ENCODE measurements around the gene NTN5.

The NTN5 gene

DNA sequence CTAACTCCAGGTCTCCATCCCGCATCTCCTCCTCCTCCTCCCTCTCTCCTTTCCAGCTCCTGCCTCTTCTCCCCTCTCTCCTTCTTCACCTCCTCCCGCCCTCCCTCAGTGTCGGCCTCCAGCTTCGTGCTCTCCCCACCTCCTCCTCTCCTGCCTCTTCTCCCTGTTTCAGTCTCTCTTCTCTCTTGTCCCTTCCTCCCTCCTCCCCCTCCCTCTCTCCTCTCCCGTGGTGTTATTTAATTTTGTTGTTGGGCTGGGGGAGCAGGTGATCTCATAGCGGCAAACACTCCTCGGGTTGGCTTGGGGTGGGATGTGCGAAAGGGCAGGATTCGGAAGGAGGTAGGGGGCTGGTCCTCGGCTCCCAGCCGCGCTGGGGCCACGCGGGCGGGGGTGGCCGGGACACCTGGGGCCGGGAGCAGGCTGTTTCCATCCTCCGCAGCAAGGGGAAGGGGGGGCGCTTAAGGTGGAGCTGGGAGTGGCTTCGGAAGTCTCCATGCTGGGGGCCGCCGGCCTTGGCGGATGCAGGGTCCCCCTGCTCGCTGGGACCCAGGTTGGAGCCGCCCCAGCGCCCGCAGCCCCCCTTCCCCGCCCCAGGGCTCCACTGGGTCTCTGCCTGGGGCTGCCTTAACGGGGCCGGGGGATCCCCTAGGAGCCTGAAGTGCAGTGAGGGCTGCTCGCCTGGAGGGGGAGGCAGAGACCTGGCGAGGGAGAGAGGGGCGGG, 26.7 kb downstream of the NTN5 start, which contains the start of gene CA11:
Gene CA11, minus strand, starts transcription at position 187 of the 721 bp plus-strand sequence. CDS start 555 bp downstream, outside the sequence.
- DNase-seq (ENCODE audit: insufficient read length, low spot score) (peak; percentile 86), FAIRE-seq (peak; percentile 47)

DNA sequence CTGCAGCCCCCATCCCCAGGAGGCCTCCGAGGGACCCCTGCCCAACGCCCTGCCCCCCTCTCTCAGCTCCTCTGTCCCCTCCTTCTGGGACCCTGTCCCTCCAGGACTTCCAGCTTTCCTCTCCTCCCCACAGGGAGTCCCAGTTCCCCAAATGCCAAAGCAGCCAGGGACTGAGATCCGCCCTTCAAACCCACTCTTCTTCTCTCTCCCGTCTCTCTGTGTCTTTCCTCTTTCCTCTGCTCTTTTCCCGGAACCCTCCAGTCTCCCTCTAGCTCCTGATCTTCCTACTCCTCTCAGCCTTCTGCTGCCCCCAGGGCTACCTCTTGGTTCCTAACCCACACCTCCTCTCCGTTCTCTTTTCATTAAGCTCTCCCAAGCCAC, 27.2 kb downstream of the NTN5 start:
- DNase-seq (ENCODE audit: insufficient read length, low spot score) (no peak), FAIRE-seq (no peak)

DNA sequence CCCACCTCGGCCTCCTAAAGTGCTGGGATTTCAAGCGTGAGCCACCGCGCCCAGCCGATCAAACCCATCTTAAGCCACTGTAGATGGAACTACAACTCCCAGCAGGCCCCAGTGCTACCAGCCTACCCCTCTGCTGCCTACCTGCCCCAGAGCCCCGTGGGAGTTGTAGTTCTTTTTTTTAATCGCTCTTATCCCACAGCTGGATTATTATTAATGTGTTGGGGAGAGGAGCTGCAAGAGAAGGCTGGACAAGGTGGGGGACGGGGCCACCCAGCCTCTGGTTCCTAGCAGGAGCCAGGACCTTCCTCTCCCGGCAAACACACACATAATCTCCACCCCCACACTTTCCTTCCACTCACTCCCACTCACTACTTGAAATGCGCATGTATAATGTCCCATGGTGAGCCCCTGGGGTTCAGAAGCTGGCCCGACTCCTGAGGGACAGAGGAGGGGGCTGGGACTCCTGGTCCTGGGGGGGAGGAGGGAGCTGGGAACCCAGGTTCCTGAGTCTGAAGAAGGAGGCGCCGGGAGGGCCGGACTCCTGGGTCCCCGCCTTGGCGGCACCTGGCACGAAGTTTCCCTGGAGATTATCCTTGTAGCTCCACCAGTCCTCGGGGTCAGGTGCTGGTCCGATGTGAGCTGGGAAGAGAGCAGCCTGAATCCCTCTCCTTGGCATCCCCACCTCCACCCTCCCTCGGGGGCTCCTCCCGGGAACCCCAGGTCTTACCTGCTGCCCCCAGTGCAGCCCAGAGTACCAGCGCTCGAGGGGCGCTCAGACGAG, 27.8 kb downstream of the NTN5 start:
- DNase-seq (ENCODE audit: insufficient read length, low spot score), result no peak
- peak; percentile 76 for FAIRE-seq

DNA sequence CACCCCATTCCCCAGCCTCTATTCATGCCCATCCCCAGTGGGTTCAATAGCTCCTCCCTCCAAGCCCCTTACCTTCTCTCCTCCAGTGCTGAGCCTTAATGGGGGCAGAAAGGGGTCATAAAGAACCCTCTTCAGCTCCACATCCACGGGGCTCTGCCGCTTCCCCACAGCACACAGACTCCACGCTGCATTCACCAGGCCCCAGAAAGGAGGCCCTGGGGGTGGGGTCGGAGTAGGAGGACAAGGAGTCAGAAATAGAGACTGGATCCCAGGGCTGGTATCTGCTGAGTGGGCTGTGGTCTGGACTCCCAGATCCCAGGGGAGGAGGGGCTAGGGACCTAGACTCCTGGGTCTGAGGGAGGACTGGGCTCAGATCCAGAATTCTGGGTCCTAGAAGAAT, 28.5 kb downstream of the NTN5 start:
- FAIRE-seq (no peak), DNase-seq (ENCODE audit: insufficient read length, low spot score) (no peak)

DNA sequence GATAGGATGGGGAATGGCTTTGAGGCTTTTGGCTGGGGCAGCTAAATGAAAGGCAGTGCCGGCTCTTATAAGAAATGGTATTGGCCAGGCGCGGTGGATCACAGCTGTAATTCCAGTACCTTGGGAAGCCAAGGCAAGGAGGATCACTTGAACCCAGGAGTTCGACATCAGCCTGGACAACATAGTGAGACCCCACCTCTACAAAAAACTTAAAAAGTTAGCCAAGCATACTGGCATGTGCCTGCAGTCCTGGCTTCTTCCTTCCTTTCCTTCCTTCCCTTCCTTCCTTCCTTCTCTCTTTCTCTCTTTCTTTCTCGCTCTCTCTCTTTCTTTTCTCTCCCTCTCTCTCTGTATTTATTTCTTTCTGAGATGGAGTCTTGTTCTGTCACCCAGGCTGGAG, 30.0 kb downstream of the NTN5 start:
- FAIRE-seq, result no peak

DNA sequence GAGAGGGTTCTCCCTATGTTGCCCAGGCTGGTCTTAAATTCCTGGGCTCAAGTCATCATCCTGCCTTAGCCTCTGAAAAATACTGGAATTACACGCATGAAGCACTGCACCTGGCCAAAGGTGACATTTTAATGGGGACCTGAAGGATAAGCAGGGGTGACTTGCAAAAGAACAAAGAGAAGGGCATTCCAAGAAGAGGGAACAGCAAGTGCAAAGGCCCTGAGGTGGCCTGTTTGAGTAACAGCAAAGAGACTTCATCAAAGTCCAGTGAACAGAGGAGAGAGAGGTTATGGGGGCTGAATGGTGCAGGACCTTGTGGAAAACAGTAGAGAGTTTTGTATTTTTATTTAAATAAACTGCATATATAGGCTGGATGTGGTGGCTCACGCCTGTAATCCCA, 31.0 kb downstream of the NTN5 start:
- no peak for DNase-seq (ENCODE audit: insufficient read length, low spot score)
- no peak for FAIRE-seq

More for the DNA sequence above, 30.0 kb downstream of the NTN5 start:
- DNase-seq (ENCODE audit: insufficient read length, low spot score), result no peak

DNA sequence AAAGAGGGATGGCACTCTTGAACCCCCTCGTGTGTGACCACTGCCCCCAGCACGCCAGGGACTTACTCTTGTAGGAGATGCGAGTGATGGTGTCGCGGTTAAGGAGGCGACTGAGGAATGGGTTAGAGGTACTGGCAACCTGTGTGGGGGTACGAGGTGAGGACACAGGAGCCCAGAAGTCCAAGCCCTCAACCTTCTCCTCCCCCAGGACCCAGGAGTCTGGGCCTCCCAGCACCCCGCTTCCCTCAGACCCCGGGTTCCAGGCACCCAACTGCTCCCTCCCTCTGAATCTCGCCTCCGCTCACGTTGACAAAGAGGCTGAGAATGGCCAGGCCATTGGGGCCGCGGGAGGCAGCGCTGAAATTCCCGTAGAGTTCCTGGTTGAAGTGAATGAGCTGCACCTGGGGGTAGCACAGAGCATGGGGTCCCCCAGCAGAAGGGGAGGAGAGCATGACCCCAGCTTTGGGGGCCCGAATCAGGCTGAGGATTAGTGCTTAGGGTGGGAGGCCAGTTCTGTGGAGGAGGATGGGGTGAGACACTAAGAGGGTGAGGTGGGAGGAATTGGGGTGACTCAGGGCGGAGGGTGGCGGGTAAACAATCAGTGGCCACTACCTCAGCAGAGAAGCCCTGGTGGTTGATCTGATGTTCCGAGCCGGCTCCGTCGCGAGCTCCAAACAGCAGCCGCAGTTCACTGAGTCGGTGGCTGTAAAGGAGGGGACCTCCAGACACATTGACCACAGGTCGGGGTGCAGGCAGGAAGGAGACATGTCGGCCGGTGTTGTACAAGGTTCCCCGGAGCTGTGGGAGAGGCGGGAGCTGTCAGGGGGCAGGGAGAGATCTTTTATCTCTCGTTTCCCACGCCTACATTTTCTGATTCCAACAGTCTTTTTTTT, 33.1 kb downstream of the NTN5 start:
- FAIRE-seq, result no peak
- no peak for DNase-seq (ENCODE audit: insufficient read length, low spot score)

DNA sequence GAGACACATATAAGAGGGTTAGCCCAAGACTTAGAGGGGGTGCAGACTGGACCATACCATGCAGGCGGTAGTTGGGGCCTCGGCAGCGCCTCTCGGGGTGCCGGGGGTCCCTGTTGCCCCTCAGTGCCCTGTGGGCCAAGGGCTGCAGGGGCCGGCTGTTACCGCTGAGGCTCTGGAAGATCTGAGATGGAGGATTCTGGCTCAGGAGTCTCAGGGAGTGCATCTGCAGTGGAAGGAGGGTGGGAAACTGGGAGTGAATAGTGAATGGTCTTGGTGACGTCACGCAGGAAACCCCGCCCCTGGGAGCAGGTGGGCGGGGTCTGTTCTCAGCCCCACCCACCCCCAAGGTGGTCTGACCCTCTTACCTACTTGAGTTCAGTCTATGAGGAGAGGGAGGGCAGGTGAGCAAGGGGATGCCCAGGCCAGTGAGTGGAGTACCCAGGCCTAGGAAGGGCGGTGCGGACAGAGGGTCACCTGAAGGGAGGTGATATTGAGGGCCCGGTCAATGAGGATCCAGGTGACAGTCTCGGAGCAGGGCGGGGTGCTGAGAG, 33.9 kb downstream of the NTN5 start:
- no peak for DNase-seq (ENCODE audit: insufficient read length, low spot score)
- no peak for FAIRE-seq

DNA sequence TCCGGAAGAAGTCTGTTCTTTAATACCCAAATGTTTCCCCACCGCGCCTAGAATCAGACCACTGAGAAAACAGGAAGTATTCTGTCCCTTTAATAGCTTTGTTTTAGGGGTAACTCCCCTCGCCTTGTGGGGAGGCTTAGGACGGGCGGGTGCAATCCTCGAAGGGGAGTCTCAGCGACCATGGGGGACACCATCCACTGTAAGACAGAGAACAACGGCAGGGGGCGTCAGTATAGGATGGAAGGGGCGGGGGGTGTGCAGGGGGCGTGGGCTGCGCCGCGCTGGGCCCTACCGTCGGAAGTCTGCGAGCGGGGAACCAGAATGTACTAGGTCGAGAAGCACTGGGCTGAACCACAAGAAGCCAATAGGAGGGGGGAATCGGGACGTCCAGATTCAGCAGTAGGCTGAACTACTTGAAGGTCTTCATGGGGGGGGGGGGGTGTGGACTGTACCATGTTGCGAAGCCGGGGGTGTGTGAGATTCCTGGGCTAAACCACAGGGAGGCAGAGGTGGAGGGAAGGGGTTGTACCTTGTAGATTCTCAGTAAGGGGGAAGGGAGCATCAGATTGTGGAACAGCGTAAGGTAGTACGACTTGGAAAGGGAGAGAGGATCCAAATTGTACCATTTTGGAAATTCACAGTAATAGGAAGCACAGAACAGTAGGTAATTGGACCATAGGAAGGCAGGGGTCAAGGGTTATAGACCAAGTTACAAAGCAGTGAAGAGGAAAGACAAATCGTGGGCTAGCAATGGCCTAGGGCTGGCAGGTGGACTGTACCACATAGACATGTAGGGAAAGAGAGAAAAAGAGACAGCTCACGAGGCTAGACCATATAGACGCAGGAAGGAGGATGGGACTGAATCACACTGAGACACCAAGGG, 34.6 kb downstream of the NTN5 start:
- DNase-seq (ENCODE audit: insufficient read length, low spot score) (no peak), FAIRE-seq (no peak)

DNA sequence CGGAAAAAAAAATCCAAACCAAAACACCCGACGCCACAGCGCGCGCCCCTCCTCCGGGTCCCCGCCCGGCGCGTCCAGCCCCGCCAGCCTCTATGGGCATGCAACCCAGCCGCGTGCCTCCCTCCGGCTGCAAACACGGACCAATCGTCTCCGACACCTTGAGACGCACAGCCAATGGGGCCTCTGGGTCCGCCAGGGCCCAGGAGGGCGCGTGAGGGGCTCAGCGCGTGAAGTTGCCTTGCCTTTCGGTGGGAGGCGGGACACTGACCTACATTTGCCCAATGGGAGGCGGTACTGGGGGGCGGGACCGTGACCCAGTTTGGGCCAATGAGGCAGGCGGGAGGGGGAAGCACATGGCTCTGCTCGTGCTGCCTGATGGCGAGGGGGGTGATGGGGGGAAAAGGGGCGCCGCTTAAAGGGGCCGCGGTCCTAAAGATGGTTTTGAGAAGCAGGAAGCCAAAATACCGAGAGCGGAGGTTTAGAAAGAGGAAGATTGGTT, 35.3 kb downstream of the NTN5 start:
- DNase-seq (ENCODE audit: insufficient read length, low spot score), result peak; percentile 88
- FAIRE-seq, result peak; percentile 97

DNA sequence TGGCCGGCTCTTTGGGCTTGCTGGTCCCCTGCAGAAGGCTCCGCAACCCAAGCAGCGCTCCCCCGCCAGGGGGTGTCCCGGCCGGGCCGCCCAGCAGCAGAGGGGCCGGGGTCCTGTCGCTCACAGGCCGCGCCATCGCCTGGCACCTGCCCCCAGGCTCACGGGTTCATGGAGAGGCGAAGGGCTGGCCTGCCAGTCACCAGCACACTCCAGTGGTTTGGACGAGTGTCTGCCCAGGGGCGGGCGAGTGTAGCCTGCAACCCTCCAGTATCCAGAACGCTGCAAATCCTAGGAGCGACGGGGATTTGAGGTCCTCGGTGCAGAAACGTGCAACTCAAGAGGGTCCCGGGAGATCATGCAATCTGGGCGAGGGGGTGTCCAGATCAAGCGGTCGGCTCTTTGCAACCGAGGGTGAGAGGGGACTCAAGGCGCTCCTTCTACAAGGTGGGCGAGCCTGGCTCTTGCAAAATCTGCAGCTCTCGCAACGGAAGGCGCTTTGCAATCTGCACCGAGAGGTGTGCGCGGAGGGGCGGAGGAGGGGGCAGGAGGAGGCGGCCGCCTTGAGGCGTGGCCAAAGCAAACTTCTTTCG, 35.9 kb downstream of the NTN5 start, which contains the start of gene DBP:
Gene DBP, minus strand, starts transcription at position 521 of the 590 bp plus-strand sequence. Its CDS starts 385 bp downstream, at position 136.
- DNase-seq (ENCODE audit: insufficient read length, low spot score), result peak; percentile 64

DNA sequence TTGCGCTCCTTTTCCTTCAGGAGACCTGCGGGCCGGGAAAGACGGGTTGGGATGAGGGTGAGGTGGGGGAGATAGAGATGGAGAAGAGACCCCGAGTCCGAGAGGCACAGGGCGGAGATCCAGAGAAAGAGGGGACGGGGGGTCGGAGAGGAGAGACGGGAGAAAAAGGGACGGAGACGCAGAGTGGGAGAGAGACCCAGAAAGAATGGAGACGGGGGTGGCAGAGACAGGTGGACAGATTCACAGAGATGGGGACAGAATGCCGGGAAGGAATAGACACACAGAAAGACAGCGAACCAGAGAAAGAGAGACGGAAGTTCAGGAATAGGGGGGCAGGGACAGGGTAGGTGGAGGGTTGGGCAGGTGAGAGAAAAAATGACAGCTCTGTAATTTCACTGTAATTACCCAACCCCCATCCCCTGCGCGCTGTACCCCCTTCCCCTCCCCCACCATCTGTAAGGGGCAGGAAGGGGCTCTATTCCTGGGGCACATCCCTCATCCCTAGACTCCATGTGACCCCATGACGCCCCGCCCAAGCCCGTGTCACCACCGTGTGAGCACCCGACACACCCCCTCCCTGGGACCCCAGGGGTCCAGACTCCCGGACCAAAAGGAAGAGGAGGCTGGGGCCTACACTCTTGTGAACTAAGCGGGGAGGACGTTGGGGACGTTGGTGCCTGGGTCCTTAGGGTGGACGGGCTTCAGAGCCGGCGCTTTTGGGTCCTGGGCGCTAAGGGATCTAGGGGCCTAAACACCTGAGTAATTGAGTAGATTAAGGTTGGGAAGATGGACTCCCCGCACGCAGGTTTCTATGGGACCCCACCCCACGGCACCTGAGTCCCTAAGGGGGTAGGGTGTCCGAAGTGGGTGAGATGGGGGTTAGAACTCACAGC, 36.6 kb downstream of the NTN5 start:
- DNase-seq (ENCODE audit: insufficient read length, low spot score) (no peak), FAIRE-seq (no peak)

More for the DNA sequence above, 35.9 kb downstream of the NTN5 start, which contains the start of gene DBP:
- no peak for FAIRE-seq

DNA sequence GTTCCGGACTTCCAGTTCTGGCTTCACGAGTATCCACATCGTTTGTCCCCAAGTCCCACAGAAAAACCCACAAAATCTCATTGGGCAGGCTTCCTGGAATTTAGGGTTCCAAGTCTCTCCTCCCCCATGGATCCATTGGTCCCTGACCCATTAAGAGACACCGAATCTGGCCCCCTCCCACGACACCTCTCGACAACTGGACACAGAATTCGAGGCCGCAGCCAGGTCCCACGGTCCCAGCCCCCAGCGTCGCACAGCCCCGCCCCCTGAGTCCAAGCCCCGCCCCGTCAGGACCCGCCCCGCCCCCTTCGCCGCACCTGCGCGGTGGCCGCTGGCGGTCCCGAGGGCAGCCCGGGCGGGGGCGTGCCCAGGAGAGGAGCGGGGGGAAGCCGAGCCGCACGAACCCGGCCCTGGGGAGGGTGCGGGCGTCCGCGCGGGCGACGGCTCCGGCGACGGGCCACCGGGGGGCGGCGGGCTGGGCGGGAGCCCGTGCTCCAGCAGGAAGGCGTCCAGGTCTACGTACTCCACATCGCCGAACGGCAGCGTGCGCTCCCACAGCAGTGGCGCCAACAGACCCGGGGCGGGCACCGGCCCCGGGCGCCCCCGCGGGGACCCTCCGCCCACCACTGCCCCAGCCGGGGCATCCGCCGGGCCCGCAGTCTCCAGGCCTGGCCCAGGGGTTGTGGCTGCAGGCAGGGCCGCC, 37.4 kb downstream of the NTN5 start:
- FAIRE-seq, result no peak

DNA sequence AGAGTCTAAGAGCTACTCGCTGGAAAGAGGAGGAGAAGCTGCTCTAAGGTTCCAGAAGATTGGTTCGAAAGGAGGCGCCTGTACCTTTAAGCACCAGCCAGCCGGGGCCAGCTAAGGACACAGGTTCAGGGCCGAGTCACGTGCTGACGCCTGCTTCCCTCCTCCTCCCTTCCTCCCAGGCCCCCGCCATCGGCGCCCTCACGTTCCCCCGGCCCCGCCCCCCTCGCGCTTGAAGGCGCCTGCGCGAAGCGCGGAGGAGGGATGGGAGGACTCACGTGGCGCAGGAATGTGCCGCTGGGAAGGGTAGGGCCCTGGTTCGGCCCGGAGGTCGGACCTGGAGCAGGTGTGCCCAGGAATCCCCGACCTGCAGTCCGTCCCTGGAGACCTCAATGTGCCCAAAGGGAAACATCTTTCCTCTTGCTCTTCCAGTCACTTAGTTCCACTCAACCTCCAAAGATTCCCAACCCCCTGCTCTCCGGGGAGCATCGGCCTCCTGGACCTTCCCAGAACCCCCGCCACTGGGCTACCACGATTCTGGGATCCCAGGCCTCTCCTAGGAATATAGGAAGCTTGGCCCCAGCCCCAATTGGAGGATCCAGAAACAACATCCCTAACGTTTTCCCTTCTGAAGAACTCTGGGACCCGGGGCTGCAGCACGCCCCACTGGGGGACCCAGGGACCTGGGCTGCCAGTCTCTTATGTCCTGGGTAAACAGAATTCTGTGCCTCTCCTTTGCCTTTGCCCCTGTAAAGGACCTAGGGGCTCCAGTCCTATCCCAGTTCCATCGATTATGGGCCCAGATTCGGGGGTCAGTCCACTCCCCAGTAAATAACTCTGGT, 38.2 kb downstream of the NTN5 start:
- DNase-seq (ENCODE audit: insufficient read length, low spot score), result peak; percentile 80
- peak; percentile 98 for FAIRE-seq

More for the DNA sequence above, 37.4 kb downstream of the NTN5 start:
- DNase-seq (ENCODE audit: insufficient read length, low spot score), result no peak

DNA sequence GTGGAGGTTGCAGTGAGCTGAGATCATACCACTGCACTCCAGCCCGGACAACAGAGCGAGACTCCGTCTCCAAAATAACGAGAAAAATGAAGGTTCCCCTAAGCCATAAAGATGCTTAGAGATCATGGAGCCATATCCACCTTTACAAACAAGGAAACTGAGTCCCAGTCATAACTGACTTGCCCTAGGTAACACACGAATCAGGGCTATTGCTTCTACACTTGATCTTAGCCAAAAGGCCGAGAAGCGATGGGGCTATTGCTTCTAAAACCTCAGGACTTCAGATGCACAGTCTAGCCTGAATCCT, 38.8 kb downstream of the NTN5 start:
- FAIRE-seq (no peak), DNase-seq (ENCODE audit: insufficient read length, low spot score) (no peak)

DNA sequence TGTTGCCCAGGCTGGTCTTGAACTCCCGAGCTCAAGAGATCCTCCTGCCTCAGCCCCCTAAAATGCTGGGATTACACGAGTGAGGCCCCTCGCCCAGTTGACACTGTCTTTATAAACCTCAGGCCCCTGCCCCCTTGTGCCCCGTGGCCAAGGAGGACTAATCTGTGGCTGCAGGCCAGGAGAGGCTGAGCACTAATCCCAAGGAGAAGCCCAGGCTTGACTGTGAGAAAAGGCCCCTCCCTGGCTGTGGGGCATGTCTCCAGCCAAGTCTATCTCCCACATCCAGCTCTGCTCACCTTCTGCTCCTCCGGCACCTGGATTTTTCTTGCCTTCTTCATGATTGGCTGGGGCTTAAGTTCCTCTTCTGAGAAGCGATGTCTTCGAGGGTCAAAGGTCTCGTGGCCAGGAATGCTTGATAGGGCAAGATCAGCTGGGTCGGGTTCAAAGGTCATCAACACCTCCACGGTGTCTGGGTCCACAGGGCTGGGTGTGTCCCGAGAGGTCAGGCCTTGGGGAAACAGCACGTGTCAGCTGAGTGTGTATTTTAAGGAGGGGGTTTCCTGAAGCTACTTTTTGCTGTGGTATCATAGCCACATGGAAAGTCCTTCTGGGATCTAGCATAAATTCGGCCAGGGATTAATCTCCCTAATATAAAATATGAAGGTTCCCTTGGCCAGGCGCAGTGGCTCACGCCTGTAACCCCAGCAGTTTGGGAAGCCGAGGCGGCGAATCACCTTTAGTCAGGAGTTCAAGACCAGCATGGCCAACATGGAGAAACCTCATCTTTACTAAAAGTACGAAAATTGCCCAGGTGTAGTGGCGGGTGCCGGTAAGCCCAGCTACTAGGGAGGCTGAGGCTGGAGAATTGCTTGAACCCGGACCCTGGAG, 39.4 kb downstream of the NTN5 start:
- no peak for FAIRE-seq

More for the DNA sequence above, 39.4 kb downstream of the NTN5 start:
- no peak for DNase-seq (ENCODE audit: insufficient read length, low spot score)

Measured in GM19239 (cell line).